HG03097 (cell line): ENCODE results near the gene CSTPP1.

ENCODE experiments used
- ATAC-seq: cut with Tn5 transposase; IDR thresholded peaks from one replicate; pipeline ENCODE4 v1.9.1; 2021; ENCODE audit not compliant: unreplicated experiment, low FRiP score

The CSTPP1 gene

GRCh38 chr11:47152953-47153950, 216.7 kb downstream of the CSTPP1 start:
- no peak for ATAC-seq

GRCh38 chr11:47154616-47155570, 218.3 kb downstream of the CSTPP1 start:
- no peak for ATAC-seq

GRCh38 chr11:47155879-47156278, 219.3 kb downstream of the CSTPP1 start:
- no peak for ATAC-seq

- ATAC-seq = no peak
Measured at GRCh38 chr11:47156333-47156732, 219.8 kb downstream of the CSTPP1 start.

- ATAC-seq = no peak
Measured at GRCh38 chr11:47156951-47157350, 220.4 kb downstream of the CSTPP1 start.

GRCh38 chr11:47157805-47158204, 221.2 kb downstream of the CSTPP1 start:
- no peak for ATAC-seq

GRCh38 chr11:47158242-47158641, 221.7 kb downstream of the CSTPP1 start:
- ATAC-seq = no peak

- ATAC-seq = no peak
Measured at GRCh38 chr11:47160753-47161133, 224.2 kb downstream of the CSTPP1 start.

- ATAC-seq = no peak
Measured at GRCh38 chr11:47161134-47161854, 224.7 kb downstream of the CSTPP1 start.

- no peak for ATAC-seq
Measured at GRCh38 chr11:47161890-47162289, 225.3 kb downstream of the CSTPP1 start.

GRCh38 chr11:47162426-47162825, 225.9 kb downstream of the CSTPP1 start:
- ATAC-seq = no peak

GRCh38 chr11:47163193-47163592, 226.6 kb downstream of the CSTPP1 start:
- no peak for ATAC-seq

- no peak for ATAC-seq
Measured at GRCh38 chr11:47163898-47164297, 227.3 kb downstream of the CSTPP1 start.

GRCh38 chr11:47164321-47164720, 227.8 kb downstream of the CSTPP1 start:
- no peak for ATAC-seq

- ATAC-seq = no peak
Measured at GRCh38 chr11:47165253-47165840, 228.8 kb downstream of the CSTPP1 start.

GRCh38 chr11:47166368-47166767, 229.8 kb downstream of the CSTPP1 start:
- no peak for ATAC-seq

- no peak for ATAC-seq
Measured at GRCh38 chr11:47171061-47171838, 234.7 kb downstream of the CSTPP1 start.

- no peak for ATAC-seq
Measured at GRCh38 chr11:47171856-47172255, 235.3 kb downstream of the CSTPP1 start.

- no peak for ATAC-seq
Measured at GRCh38 chr11:47172740-47173336, 236.3 kb downstream of the CSTPP1 start.
